IPS-11a (cell line): Measurements from ENCODE around the gene PDGFC.

ENCODE experiments used
- H3K4me3 ChIP-seq: one replicate; pipeline ENCODE4 v1.5.1; 2013; ENCODE audit warnings: low read depth, low read length, control low read depth

Gene PDGFC

GRCh38 chr4:156837625-156838345 lies 133.8 kb downstream of the PDGFC start:
- no peak overlapping the region for H3K4me3 ChIP-seq

DNA sequence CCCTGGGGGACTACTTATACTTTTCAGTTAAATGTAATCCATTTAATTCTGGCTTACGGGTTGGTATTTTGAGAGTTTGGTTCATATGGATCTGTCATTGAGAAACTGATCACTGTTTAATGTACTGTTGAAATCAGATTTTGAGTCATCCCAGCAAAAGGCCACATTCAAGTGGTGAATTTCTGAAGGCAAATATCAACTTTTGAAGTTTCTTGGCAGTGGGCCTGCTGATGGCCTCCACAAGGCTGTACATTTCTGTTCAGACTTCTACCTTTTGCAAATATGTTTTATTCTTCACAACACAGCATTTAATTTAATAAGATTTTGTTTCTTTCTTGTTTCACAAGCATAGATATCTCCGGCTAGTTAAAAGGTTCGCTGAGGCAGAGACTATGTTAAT lies 138.7 kb downstream of the PDGFC start:
- no peak overlapping the region for H3K4me3 ChIP-seq

- no peak overlapping the region for H3K4me3 ChIP-seq
Observed at GRCh38 chr4:156830351-156830750, 141.2 kb downstream of the PDGFC start.

GRCh38 chr4:156829201-156829873 lies 142.3 kb downstream of the PDGFC start:
- H3K4me3 ChIP-seq, result no peak overlapping the region

DNA sequence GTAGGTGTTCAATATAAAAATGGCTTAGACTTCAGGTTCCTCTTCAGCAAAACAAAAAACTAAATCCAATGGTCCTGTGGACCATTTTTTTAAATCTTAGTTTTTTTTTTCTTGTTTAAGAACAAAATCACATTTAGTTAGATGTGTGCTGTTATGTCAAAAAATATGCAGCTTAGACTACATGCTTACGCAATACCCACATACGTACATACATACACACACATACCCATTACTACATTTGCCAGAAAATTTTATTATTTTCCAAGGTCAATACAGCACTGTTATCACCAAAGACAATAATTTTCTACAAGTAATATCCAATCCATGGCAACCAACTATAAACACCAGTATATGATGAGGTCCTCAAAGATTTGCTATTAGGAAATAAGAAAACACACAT lies 144.1 kb downstream of the PDGFC start:
- H3K4me3 ChIP-seq, result no peak overlapping the region

- no peak overlapping the region for H3K4me3 ChIP-seq
Observed at GRCh38 chr4:156825074-156825473, 146.5 kb downstream of the PDGFC start.

DNA sequence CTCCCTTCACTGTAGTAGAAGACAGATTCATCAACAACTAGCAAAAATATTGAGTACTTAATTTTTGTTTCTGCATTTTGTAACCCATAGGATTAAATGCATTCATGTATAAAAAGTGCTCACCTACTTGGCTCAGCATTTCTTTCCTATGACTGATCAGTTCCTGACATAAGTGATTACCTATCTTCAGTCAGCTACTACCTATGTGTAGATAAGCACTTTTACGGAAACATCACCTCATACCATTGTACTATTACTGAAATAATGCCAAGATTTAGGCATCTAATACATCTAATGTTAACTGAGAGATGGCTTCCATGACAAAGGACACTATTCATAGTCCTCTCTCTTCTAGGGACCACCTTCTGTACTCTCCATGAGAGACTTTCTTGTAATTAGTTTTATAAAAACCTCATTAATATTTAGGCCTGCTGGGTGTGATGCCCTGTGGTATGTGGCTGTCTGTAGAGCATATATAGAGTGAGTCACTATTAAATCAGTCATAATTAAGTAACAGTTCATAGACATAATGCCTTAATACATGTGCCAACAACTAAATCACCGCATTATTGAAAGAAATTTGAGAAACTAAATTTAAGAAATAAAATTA lies 147.0 kb downstream of the PDGFC start:
- H3K4me3 ChIP-seq, result no peak overlapping the region

- no peak overlapping the region for H3K4me3 ChIP-seq
Observed at GRCh38 chr4:156820931-156821330, 150.7 kb downstream of the PDGFC start.

GRCh38 chr4:156816360-156816755 lies 155.2 kb downstream of the PDGFC start:
- H3K4me3 ChIP-seq, result no peak overlapping the region

- no peak overlapping the region for H3K4me3 ChIP-seq
Observed at GRCh38 chr4:156815717-156816359, 155.8 kb downstream of the PDGFC start.

GRCh38 chr4:156811963-156812362 lies 159.6 kb downstream of the PDGFC start:
- no peak overlapping the region for H3K4me3 ChIP-seq

DNA sequence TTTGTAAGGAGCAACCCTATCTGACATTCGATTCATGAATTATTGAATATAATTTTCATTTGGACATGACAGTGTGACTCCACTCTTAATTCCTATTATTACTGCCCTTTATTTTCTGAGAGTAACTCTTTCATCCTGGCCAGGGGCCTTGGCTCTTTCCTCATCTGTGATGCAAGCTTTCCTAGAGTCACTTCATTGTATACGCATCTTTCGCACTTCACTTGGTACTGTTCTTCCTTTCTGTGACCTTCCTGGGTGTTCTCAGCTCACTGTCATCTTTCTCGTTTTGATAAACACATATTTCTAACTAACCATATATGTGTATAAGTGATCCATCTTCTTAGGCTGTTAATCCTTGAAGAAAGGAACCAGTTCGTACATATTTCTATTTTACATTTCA lies 160.3 kb downstream of the PDGFC start:
- no peak overlapping the region for H3K4me3 ChIP-seq

DNA sequence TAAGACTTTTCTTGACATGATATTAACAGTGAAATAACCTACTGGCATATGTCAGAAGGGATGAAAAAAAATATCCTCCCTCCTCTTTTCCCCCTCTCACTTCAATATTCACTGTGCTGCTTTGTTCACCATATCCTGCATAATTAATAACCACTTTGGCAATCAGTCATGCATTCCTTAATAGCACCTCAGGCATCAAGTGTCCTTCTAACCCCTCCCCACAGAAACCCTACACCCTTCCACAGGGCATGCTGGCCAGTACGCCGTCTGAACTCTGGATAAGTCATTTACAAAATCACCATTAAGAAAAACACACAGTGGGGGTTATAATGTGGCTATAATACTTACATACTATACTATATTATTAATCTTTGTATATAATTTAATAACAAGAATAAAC lies 165.9 kb downstream of the PDGFC start:
- no peak overlapping the region for H3K4me3 ChIP-seq

DNA sequence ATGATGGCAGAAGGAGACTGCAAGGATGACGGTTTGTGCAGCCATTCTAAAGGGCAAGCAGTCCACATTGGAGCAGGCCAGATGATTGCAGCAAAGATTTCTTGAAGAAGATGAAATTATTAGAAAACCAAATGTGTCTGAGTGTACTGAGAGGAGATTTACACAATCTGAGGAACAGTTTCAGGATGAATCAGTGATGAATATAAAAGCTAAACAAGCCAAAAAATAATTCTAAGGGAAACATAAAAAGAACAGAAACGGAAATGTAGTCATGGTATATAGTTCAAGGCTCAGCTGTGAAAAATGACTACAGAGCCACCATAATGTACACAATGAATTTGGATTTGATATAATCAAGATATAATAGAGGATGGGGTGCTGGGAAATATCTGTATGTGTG lies 168.5 kb downstream of the PDGFC start:
- H3K4me3 ChIP-seq, result no peak overlapping the region

GRCh38 chr4:156800463-156800862 lies 171.1 kb downstream of the PDGFC start:
- H3K4me3 ChIP-seq, result no peak overlapping the region

- no peak overlapping the region for H3K4me3 ChIP-seq
Observed at GRCh38 chr4:156799121-156799589, 172.4 kb downstream of the PDGFC start.

DNA sequence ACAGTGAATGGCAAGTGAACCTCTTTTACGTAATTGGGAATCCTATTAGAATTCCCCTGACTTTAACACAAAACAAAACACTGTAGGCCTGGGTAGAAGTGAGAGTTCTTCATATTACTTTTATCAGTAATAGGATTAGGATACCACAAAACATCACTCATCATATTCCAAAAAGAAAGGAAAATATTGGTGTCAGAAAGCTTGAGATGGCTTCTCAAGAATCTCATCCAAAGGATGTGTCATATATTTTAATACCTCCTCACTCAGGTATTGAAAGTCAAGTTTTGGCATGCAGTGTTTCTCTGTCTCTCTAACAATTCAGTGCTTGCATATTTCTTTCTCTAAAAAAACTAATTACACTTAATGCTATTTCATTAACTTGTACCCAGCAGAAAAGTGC lies 173.2 kb downstream of the PDGFC start:
- H3K4me3 ChIP-seq, result no peak overlapping the region

DNA sequence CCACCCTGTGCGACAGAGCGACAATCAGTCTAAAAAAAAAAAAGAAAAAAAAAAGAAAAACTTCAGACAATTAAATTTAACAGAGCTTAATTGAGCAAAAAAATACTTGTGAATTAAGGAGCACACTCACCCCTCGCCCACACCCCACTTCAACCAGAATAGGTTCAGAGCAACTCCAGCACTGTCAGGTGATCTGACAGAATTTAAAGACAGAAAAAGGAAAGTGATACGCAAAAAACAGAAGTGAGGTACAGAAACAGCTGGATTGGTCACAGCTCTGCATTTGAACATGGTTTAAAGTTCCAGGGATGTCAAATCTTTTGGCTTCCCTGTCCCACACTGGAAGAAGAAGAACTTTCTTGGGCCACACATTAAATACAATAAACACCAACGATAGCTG lies 174.4 kb downstream of the PDGFC start:
- H3K4me3 ChIP-seq, result no peak overlapping the region

DNA sequence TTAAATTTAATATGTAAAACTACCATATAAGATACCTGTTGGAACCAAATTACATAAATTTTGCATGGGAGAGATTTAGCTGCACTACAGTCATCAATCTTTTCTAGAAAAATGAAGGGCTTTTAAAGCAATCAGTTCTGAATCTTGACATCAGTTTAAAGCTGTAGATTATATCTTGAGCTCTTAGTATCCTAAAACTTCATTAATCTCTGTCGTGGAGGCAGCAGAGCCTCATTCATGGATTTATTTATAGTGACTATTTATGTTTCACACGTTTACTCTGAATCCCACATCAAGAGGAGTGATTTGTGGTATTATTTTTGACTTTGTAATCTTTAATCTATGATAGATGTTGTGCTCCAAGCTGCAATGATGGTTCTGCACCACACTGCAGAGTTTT lies 175.9 kb downstream of the PDGFC start:
- no peak overlapping the region for H3K4me3 ChIP-seq

DNA sequence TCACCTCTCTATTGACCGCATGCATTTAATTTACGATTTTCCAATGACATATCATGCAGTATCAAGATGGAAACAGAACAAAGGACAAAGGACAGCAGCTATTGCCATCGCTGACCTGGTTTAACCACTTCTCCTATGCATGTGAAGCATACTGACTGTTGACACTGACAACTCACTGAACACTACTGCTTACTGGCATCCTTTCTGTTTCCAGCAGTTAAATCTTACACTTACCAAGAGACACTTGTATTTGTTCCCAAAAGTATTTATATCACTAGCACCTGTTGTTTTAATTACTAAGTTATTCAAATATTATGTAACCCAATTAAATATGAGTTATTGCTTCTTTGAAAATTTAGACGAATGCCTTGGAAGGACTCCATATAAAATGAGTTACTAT lies 176.7 kb downstream of the PDGFC start:
- no peak overlapping the region for H3K4me3 ChIP-seq

GRCh38 chr4:156792462-156793085 lies 179.0 kb downstream of the PDGFC start:
- no peak overlapping the region for H3K4me3 ChIP-seq
